Measurements from ENCODE around the gene NUPR1.
"Not testable (repeated sequence)": the region's sequence is repeated elsewhere in the genome, so short reads cannot be mapped to it uniquely, and the experiment has no call there.

The NUPR1 gene

GRCh38 chr16:28538733-28539596 lies at the start of gene NUPR1:
NUPR1 (minus strand) TSS chr16:28538974; CDS start chr16:28538907, 67 bp downstream.
- peak; percentile 76 for DNase-seq (ENCODE audit: low spot score)

GRCh38 chr16:28587386-28587785 lies 48.6 kb upstream of the NUPR1 start:
- no peak for DNase-seq (ENCODE audit: low spot score)

- no peak for DNase-seq (ENCODE audit: low spot score)
Measured at GRCh38 chr16:28586466-28586865, 47.7 kb upstream of the NUPR1 start.

GRCh38 chr16:28585674-28586073 lies 46.9 kb upstream of the NUPR1 start:
- DNase-seq (ENCODE audit: low spot score): peak; percentile 61

GRCh38 chr16:28580726-28581315 lies 42.0 kb upstream of the NUPR1 start:
- DNase-seq (ENCODE audit: low spot score): no peak

GRCh38 chr16:28575446-28576109 lies 36.8 kb upstream of the NUPR1 start:
- DNase-seq (ENCODE audit: low spot score): no peak

GRCh38 chr16:28574925-28575324 lies 36.2 kb upstream of the NUPR1 start:
- DNase-seq (ENCODE audit: low spot score): no peak

- DNase-seq (ENCODE audit: low spot score): no peak
Measured at GRCh38 chr16:28573738-28574718, 35.3 kb upstream of the NUPR1 start.

GRCh38 chr16:28572696-28573510 lies 34.1 kb upstream of the NUPR1 start:
- DNase-seq (ENCODE audit: low spot score): no peak

GRCh38 chr16:28569968-28570752 lies 31.4 kb upstream of the NUPR1 start:
- DNase-seq (ENCODE audit: low spot score): no peak

GRCh38 chr16:28569021-28569420 lies 30.2 kb upstream of the NUPR1 start:
- no peak for DNase-seq (ENCODE audit: low spot score)

GRCh38 chr16:28567292-28567691 lies 28.5 kb upstream of the NUPR1 start:
- no peak for DNase-seq (ENCODE audit: low spot score)

- DNase-seq (ENCODE audit: low spot score): not testable (repeated sequence)
Measured at GRCh38 chr16:28566233-28566925, 27.6 kb upstream of the NUPR1 start.

GRCh38 chr16:28563218-28563617 lies 24.4 kb upstream of the NUPR1 start:
- no peak for DNase-seq (ENCODE audit: low spot score)

GRCh38 chr16:28562199-28562598 lies 23.4 kb upstream of the NUPR1 start:
- DNase-seq (ENCODE audit: low spot score): no peak

GRCh38 chr16:28561557-28562187 lies 22.9 kb upstream of the NUPR1 start:
- no peak for DNase-seq (ENCODE audit: low spot score)

- no peak for DNase-seq (ENCODE audit: low spot score)
Measured at GRCh38 chr16:28558456-28558855, 19.7 kb upstream of the NUPR1 start.

GRCh38 chr16:28556914-28557320 lies 18.1 kb upstream of the NUPR1 start:
- DNase-seq (ENCODE audit: low spot score): no peak

- no peak for DNase-seq (ENCODE audit: low spot score)
Measured at GRCh38 chr16:28555561-28555960, 16.8 kb upstream of the NUPR1 start.

All from kidney tubule cell (primary cell).